ENCODE data around the gene CEP44.
"Not testable (repeated sequence)": the region's sequence is repeated elsewhere in the genome, so short reads cannot be mapped to it uniquely, and the experiment has no call there.

The CEP44 gene

GRCh38 chr4:174265916-174266315, 17.8 kb upstream of the CEP44 start:
- Mint-ChIP-seq H3K27ac (no peak overlapping the region), H3K4me1 (no peaks in the 10 kb centered on the region), H3K27me3 (no peaks in the 10 kb centered on the region), H3K4me3 (no peak overlapping the region), H3K9me3 (no peaks in the 10 kb centered on the region)
- no peak for ATAC-seq
- DNase-seq: no peak

GRCh38 chr4:174266416-174266815, 17.3 kb upstream of the CEP44 start:
- DNase-seq (no peak), ATAC-seq (no peak)
- no peaks in the 10 kb centered on the region for H3K9me3 Mint-ChIP-seq
- H3K4me1 Mint-ChIP-seq: no peaks in the 10 kb centered on the region
- H3K4me3 Mint-ChIP-seq: no peak overlapping the region
- H3K27me3 Mint-ChIP-seq: no peaks in the 10 kb centered on the region
- no peak overlapping the region for H3K27ac Mint-ChIP-seq

- ATAC-seq (no peak), DNase-seq (no peak)
- Mint-ChIP-seq H3K27me3 (no peaks in the 10 kb centered on the region), H3K4me3 (no peak overlapping the region), H3K4me1 (peaks cover 20% of the 10 kb centered on the region), H3K9me3 (no peaks in the 10 kb centered on the region), H3K27ac (no peak overlapping the region)
These were observed 9.8 kb upstream of the CEP44 start for GRCh38 chr4:174273930-174274329.

- H3K4me3 Mint-ChIP-seq: no peak overlapping the region
- no peak for ATAC-seq
- H3K27me3 Mint-ChIP-seq: no peaks in the 10 kb centered on the region
These were observed 9.3 kb upstream of the CEP44 start for GRCh38 chr4:174274436-174274835.

GRCh38 chr4:174275101-174275500, 8.6 kb upstream of the CEP44 start:
- Mint-ChIP-seq H3K4me1 (peaks cover 32% of the 10 kb centered on the region), H3K27ac (no peak overlapping the region), H3K4me3 (no peak overlapping the region), H3K9me3 (no peaks in the 10 kb centered on the region), H3K27me3 (no peaks in the 10 kb centered on the region)
- no peak for ATAC-seq
- DNase-seq: no peak

More at GRCh38 chr4:174274436-174274835, 9.3 kb upstream of the CEP44 start:
- DNase-seq: no peak
- Mint-ChIP-seq H3K9me3 (no peaks in the 10 kb centered on the region), H3K27ac (no peak overlapping the region), H3K4me1 (peaks cover 26% of the 10 kb centered on the region)

GRCh38 chr4:174277433-174277832, 6.3 kb upstream of the CEP44 start:
- Mint-ChIP-seq H3K4me3 (no peak overlapping the region), H3K27ac (no peak overlapping the region), H3K27me3 (no peaks in the 10 kb centered on the region), H3K4me1 (peaks cover 55% of the 10 kb centered on the region), H3K9me3 (no peaks in the 10 kb centered on the region)
- no peak for DNase-seq
- ATAC-seq: no peak

- ATAC-seq: peak; percentile 72
- H3K27me3 Mint-ChIP-seq: no peaks in the 10 kb centered on the region
- no peak overlapping the region for H3K27ac Mint-ChIP-seq
- H3K4me3 Mint-ChIP-seq: no peak overlapping the region
- H3K9me3 Mint-ChIP-seq: no peaks in the 10 kb centered on the region
- peak in 1 of 2 donors; percentile 15 for DNase-seq
- H3K4me1 Mint-ChIP-seq: peaks cover 55% of the 10 kb centered on the region
These were observed 5.2 kb upstream of the CEP44 start for GRCh38 chr4:174278467-174278866.

GRCh38 chr4:174279433-174280155, 4.1 kb upstream of the CEP44 start:
- no peak for DNase-seq
- Mint-ChIP-seq H3K27me3 (no peaks in the 10 kb centered on the region), H3K4me1 (peaks cover 57% of the 10 kb centered on the region), H3K4me3 (peak overlapping the region in 1 of 2 donors; percentile 15), H3K27ac (peak overlapping the region in 1 of 2 donors; percentile 13), H3K9me3 (no peaks in the 10 kb centered on the region)
- no peak for ATAC-seq

GRCh38 chr4:174281182-174281737, 2.5 kb upstream of the CEP44 start:
- Mint-ChIP-seq H3K9me3 (no peaks in the 10 kb centered on the region), H3K27me3 (no peaks in the 10 kb centered on the region), H3K4me3 (peak overlapping the region in 1 of 2 donors; percentile 35), H3K27ac (no peak overlapping the region), H3K4me1 (peaks cover 64% of the 10 kb centered on the region)
- DNase-seq: no peak
- no peak for ATAC-seq

GRCh38 chr4:174281901-174282300, 1.8 kb upstream of the CEP44 start:
- DNase-seq: no peak
- Mint-ChIP-seq H3K27me3 (no peaks in the 10 kb centered on the region), H3K27ac (no peak overlapping the region), H3K9me3 (no peaks in the 10 kb centered on the region), H3K4me1 (peaks cover 70% of the 10 kb centered on the region), H3K4me3 (peak overlapping the region; percentile 97)
- ATAC-seq: no peak

GRCh38 chr4:174282836-174283506, 740 bp upstream of the CEP44 start:
- ATAC-seq: peak; percentile 97
- Mint-ChIP-seq H3K4me1 (peaks cover 68% of the 10 kb centered on the region), H3K27ac (peak overlapping the region; percentile 99 to 100), H3K27me3 (no peaks in the 10 kb centered on the region), H3K9me3 (no peaks in the 10 kb centered on the region), H3K4me3 (peak overlapping the region; percentile 97)
- peak; percentile 66 to 80 for DNase-seq

- no peaks in the 10 kb centered on the region for H3K27me3 Mint-ChIP-seq
- peak overlapping the region; percentile 97 for H3K4me3 Mint-ChIP-seq
- peak overlapping the region; percentile 86 to 99 for H3K27ac Mint-ChIP-seq
- H3K4me1 Mint-ChIP-seq: peaks cover 59% of the 10 kb centered on the region
- no peak for ATAC-seq
- DNase-seq: no peak
- no peaks in the 10 kb centered on the region for H3K9me3 Mint-ChIP-seq
These were observed 776 bp downstream of the CEP44 start for GRCh38 chr4:174284487-174284886.

GRCh38 chr4:174286870-174287269, 3.2 kb downstream of the CEP44 start:
- Mint-ChIP-seq H3K27ac (no peak overlapping the region), H3K9me3 (peaks cover under 1 to 2% of the 10 kb centered on the region in 2 donors), H3K4me3 (no peak overlapping the region), H3K4me1 (peaks cover 40% of the 10 kb centered on the region), H3K27me3 (no peaks in the 10 kb centered on the region)
- ATAC-seq: no peak
- no peak for DNase-seq

- Mint-ChIP-seq H3K4me3 (no peak overlapping the region), H3K4me1 (peaks cover 18% of the 10 kb centered on the region), H3K9me3 (peaks cover 8 to 13% of the 10 kb centered on the region in 2 donors), H3K27ac (no peak overlapping the region), H3K27me3 (no peaks in the 10 kb centered on the region)
- ATAC-seq: no peak
- no peak for DNase-seq
These were observed 8.8 kb downstream of the CEP44 start for GRCh38 chr4:174292473-174292872.

GRCh38 chr4:174294641-174295040, 10.9 kb downstream of the CEP44 start:
- peak; percentile 56 for ATAC-seq
- not testable (repeated sequence) for H3K4me3 Mint-ChIP-seq, H3K27me3 Mint-ChIP-seq

GRCh38 chr4:174295142-174295541, 11.4 kb downstream of the CEP44 start:
- H3K27ac Mint-ChIP-seq, H3K27me3 Mint-ChIP-seq, DNase-seq, H3K4me3 Mint-ChIP-seq, ATAC-seq: not testable (repeated sequence)
- H3K4me1 Mint-ChIP-seq: peaks cover 12% of the 10 kb centered on the region
- peaks cover 8 to 13% of the 10 kb centered on the region in 2 donors for H3K9me3 Mint-ChIP-seq

More at GRCh38 chr4:174294641-174295040, 10.9 kb downstream of the CEP44 start:
- not testable (repeated sequence) for H3K27ac Mint-ChIP-seq, DNase-seq
- peaks cover 14% of the 10 kb centered on the region for H3K4me1 Mint-ChIP-seq
- H3K9me3 Mint-ChIP-seq: peaks cover 8 to 13% of the 10 kb centered on the region in 2 donors
